ENCODE measurements around the gene NOSTRIN.
A peak's percentile ranks its signal among the peaks of the same experiment; 100 is the strongest.

The NOSTRIN gene

DNA sequence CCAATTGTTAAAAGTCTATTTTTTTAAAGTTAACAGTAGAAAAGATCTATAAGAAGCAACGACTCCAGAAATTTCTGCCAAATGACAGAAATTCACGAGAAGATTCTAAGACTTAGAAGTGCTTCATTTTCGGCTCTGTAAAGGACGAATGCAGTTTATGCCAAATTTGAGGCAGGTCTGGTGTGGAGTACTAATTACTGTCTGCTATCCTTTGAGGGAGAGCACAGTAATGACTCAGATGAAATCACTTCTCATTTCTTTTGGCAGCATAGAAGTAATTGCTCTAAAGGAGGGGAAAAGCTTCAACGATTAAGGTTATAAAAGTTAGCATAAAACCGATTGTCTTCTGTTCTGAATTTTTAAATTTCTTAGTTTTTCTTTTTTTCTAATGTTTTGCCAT lies 110.0 kb downstream of the NOSTRIN start:
- no peak overlapping the region for H3K4me3 ChIP-seq (ENCODE audit: low read length)
- TF ChIP-seq, protein P1, sequence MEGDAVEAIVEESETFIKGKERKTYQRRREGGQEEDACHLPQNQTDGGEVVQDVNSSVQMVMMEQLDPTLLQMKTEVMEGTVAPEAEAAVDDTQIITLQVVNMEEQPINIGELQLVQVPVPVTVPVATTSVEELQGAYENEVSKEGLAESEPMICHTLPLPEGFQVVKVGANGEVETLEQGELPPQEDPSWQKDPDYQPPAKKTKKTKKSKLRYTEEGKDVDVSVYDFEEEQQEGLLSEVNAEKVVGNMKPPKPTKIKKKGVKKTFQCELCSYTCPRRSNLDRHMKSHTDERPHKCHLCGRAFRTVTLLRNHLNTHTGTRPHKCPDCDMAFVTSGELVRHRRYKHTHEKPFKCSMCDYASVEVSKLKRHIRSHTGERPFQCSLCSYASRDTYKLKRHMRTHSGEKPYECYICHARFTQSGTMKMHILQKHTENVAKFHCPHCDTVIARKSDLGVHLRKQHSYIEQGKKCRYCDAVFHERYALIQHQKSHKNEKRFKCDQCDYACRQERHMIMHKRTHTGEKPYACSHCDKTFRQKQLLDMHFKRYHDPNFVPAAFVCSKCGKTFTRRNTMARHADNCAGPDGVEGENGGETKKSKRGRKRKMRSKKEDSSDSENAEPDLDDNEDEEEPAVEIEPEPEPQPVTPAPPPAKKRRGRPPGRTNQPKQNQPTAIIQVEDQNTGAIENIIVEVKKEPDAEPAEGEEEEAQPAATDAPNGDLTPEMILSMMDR (conservative IDR thresholded peaks at IDR 0.05; ENCODE audit: low read depth, low read length), result no peak
- DNase-seq (ENCODE audit: low read depth), result no peak

DNA sequence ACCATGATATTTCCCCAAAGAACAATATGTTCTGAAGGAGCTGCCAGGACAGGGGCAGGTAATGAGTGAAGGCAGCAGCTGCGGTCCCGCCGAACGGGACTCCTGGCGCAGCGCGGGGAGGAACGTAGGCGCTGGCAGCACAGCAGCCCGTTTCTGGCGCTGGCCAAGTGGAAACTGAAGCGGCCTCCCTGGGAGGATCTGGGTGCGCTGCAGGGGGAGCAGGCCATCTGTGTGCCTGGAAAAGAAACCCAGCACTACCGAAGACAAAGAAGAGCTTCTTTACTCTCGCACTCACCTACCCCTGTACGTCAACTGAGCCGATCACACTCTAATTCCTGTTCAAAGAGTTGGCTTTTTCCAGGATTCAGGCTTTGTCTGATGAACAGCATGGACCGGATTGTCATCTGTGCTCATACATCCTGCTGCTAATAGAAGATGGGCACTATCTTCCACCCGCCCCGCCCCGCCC lies 110.5 kb downstream of the NOSTRIN start:
- TF ChIP-seq, protein P1 (conservative IDR thresholded peaks at IDR 0.05; ENCODE audit: low read depth, low read length), result no peak
- peak overlapping the region; percentile 42 for H3K4me3 ChIP-seq (ENCODE audit: low read length)
- no peak for DNase-seq (ENCODE audit: low read depth)

DNA sequence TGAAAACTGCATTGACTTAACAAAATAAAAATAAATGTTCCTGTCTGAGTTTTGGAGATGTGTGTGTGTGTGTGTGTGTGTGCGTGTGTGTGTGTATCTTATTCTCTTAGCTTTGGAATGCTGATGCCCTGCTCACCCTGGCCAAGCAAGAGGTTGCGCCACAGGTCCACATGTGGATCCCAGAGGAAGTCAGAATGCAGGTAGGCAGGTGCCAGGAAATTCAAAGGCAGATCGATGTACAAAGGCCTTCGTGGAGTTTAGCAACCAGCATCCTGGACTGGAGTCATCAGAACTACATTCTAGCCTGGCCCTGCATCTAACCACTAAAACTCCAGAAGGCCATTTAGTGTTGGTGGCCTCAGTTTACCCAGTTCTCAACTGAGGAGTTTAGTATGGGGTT lies 111.1 kb downstream of the NOSTRIN start:
- no peak overlapping the region for H3K4me3 ChIP-seq (ENCODE audit: low read length)
- TF ChIP-seq, protein P1 (conservative IDR thresholded peaks at IDR 0.05; ENCODE audit: low read depth, low read length), result no peak
- DNase-seq (ENCODE audit: low read depth), result no peak

Data from retinal pigment epithelial cell (primary cell).